ENCODE results near the gene FCHO1. TPM values are rescaled to one million over a fixed set of nuclear protein-coding genes. Genes with fewer than 3 reads are reported as not detected.

The FCHO1 gene
- polyA plus RNA-seq, 1 experiment = 0.48 TPM

DNA sequence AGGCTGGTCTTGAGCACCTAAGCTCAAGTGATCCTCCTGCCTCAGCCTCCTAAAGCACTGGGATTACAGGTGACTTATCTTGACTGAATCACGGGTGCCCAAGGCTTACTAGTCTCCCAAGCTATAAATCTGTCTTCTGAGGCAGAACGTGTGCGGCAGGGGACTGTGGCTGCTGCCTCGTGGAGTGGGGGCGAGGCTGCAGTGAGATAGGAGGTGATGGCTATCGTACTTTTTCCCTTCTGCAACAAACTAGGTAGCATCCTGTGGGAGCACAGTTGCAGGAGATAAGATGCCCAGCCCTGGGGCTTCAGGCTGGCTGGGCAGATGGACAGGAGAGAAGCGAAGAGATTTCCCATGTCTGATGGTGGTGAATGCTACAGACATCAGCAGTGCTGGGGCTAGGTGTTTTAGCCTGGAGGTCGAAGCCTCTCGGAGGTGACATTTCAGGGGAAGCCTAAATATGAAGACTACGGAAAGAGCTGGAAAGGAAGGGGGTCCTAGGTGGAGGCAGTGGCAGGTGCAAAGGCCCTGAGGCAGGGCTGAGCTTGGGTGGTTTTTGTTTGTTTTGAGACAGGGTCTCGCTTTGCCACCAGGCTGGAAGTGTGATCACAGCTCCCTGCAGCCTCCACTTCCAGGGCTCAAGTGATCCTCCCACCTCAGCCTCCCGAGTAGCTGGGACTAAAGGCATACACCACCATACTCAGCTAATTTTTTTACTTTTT, 51.0 kb downstream of the FCHO1 start:
- ChIA-PET POLR2A (no interaction called here), CTCF (interaction anchor here (0.6 to 2.7 kb wide), 5 partner anchors 11 to 306 kb away, joined by 3 to 8 read pairs (median 4); no protein-coding TSS in a partner anchor)
- TF ChIP-seq, protein P1, sequence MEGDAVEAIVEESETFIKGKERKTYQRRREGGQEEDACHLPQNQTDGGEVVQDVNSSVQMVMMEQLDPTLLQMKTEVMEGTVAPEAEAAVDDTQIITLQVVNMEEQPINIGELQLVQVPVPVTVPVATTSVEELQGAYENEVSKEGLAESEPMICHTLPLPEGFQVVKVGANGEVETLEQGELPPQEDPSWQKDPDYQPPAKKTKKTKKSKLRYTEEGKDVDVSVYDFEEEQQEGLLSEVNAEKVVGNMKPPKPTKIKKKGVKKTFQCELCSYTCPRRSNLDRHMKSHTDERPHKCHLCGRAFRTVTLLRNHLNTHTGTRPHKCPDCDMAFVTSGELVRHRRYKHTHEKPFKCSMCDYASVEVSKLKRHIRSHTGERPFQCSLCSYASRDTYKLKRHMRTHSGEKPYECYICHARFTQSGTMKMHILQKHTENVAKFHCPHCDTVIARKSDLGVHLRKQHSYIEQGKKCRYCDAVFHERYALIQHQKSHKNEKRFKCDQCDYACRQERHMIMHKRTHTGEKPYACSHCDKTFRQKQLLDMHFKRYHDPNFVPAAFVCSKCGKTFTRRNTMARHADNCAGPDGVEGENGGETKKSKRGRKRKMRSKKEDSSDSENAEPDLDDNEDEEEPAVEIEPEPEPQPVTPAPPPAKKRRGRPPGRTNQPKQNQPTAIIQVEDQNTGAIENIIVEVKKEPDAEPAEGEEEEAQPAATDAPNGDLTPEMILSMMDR (IDR thresholded peaks at IDR 0.05; ENCODE audit: insufficient read depth, low read depth, low read length) = no peak
- H3K36me3 ChIP-seq (ENCODE audit: control insufficient read depth, insufficient read depth, low read length) = no peaks in the 10 kb centered on the region
- H3K4me3 ChIP-seq (ENCODE audit: low read depth, low read length) = no peak overlapping the region
- DNase-seq (ENCODE audit: low read depth) = no peak
- H3K27me3 ChIP-seq (ENCODE audit: control insufficient read depth, insufficient read depth, low read length) = 0 out of 2 replicates have a peak, but pooled peaks cover 3% of the 10 kb centered on the region

DNA sequence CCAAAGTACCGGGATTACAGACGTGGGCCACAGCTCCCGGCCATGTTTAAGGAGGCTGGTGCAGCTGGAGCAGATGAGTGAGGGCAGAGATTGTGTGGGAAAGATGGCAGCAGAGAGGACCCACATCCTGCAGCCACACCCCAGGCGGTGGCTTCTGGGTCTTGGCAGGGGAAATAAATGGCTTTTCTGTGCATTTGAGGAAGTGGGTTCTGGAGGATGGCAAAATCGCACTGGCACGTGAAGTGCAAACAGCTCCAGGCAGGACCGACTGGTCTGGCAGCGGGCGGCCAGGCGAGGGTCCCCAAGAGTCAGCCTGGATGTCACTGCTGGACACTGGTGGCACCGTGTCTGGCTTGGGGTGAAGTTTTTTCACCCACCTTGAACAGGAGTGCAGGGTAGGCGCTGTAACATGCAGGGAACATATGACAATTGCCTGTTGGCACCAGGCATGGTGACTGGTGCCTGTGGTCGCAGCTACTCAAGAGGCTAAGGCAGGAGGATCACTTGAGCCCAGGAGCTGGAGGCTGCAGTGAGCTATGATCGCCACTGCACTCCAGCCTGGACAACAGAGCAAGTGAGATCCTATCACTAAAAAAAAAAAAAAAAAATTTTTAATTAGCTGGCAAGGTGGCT, 52.1 kb downstream of the FCHO1 start:
- ChIA-PET CTCF (interaction anchor here (1.1 to 2.7 kb wide), 3 partner anchors 10 to 37 kb away, joined by 4 to 8 read pairs (median 6); no protein-coding TSS in a partner anchor), POLR2A (no interaction called here)

DNA sequence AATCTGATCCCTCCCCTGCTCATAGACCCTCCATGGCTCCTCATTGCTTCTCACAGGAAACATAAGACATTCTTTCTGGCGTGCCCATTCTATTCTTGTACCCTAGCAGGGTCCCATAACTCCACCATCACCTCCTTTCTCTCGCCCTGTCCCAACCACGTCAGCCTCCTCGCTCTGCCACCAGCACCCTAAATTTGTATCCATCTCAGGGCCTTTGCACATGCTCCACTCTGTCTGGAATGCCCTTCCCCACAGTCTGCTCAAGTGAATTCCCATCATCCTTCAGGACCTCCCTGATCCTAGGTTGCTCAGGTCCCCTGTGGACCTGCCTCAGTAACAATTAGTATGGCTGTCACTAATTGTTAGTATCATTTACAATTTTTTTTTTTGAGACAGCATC, 54.1 kb downstream of the FCHO1 start:
- DNase-seq (ENCODE audit: low read depth) = no peak
- ChIA-PET CTCF (interaction anchor here (0.7 to 1.1 kb wide), 2 partner anchors 21 kb away, joined by 3 read pairs; no protein-coding TSS in a partner anchor), POLR2A (no interaction called here)
- no peak overlapping the region for H3K4me3 ChIP-seq (ENCODE audit: low read depth, low read length)
- TF ChIP-seq, protein P1 (IDR thresholded peaks at IDR 0.05; ENCODE audit: insufficient read depth, low read depth, low read length) = no peak
- peaks cover 5% of the 10 kb centered on the region; the same call in 1 of the 2 replicates for H3K27me3 ChIP-seq (ENCODE audit: control insufficient read depth, insufficient read depth, low read length)
- no peaks in the 10 kb centered on the region for H3K36me3 ChIP-seq (ENCODE audit: control insufficient read depth, insufficient read depth, low read length)

More for the DNA sequence above, 52.1 kb downstream of the FCHO1 start:
- DNase-seq (ENCODE audit: low read depth) = no peak
- H3K27me3 ChIP-seq (ENCODE audit: control insufficient read depth, insufficient read depth, low read length) = 0 out of 2 replicates have a peak, but pooled peaks cover 3% of the 10 kb centered on the region
- TF ChIP-seq, protein P1 (IDR thresholded peaks at IDR 0.05; ENCODE audit: insufficient read depth, low read depth, low read length) = no peak
- no peak overlapping the region for H3K4me3 ChIP-seq (ENCODE audit: low read depth, low read length)
- no peaks in the 10 kb centered on the region for H3K36me3 ChIP-seq (ENCODE audit: control insufficient read depth, insufficient read depth, low read length)

DNA sequence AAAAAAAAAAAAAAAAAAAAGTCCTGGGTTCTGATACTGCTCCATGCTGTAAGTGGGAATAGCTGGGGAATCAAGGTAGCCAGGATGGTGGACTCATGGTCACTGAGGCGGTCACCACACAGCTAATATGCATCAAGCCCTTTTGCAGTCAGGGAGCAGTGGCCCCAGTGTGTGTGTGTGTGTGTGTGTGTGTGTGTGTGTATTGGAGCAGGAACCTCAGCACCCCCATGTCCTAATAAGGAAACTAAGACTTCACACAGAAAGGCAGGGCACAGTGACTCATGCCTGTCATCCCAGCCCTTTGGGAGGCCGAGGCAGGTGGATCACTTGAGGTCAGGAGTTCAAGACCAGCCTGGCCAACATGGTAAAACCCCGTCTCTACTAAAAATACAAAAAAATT, 55.7 kb downstream of the FCHO1 start:
- ChIA-PET POLR2A (no interaction called here), CTCF (no interaction called here)
- TF ChIP-seq, protein P1 (IDR thresholded peaks at IDR 0.05; ENCODE audit: insufficient read depth, low read depth, low read length) = no peak
- Histone ChIP-seq H3K36me3 (ENCODE audit: control insufficient read depth, insufficient read depth, low read length) (no peaks in the 10 kb centered on the region), H3K27me3 (ENCODE audit: control insufficient read depth, insufficient read depth, low read length) (peaks cover 5% of the 10 kb centered on the region; the same call in 1 of the 2 replicates), H3K4me3 (ENCODE audit: low read depth, low read length) (no peak overlapping the region)
- DNase-seq (ENCODE audit: low read depth) = no peak

DNA sequence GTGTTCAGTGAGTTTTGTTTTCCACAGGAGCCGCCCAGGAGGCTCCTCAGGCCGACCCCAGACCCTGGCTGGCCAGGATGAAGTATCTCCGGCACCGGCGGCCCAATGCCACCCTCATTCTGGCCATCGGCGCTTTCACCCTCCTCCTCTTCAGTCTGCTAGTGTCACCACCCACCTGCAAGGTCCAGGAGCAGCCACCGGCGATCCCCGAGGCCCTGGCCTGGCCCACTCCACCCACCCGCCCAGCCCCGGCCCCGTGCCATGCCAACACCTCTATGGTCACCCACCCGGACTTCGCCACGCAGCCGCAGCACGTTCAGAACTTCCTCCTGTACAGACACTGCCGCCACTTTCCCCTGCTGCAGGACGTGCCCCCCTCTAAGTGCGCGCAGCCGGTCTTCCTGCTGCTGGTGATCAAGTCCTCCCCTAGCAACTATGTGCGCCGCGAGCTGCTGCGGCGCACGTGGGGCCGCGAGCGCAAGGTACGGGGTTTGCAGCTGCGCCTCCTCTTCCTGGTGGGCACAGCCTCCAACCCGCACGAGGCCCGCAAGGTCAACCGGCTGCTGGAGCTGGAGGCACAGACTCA, 56.5 kb downstream of the FCHO1 start:
- TF ChIP-seq, protein P1 (IDR thresholded peaks at IDR 0.05; ENCODE audit: insufficient read depth, low read depth, low read length) = no peak
- CTCF ChIA-PET = no interaction called here
- Histone ChIP-seq H3K36me3 (ENCODE audit: control insufficient read depth, insufficient read depth, low read length) (no peaks in the 10 kb centered on the region), H3K27me3 (ENCODE audit: control insufficient read depth, insufficient read depth, low read length) (peaks cover 2% of the 10 kb centered on the region; the same call in 1 of the 2 replicates), H3K4me3 (ENCODE audit: low read depth, low read length) (no peak overlapping the region)
- POLR2A ChIA-PET = no interaction called here
- no peak for DNase-seq (ENCODE audit: low read depth)

Data from BJ (cell line).